Upper lobe of left lung (tissue), 4 donors: Measurements from ENCODE around the gene RNASE11.

Source experiments
- CTCF ChIP-seq, 6 experiments: fragments of 450-650 bp in 4 of 6; fragments of 200-600 bp in 2 of 6; sonication (generic) in 2 of 6; IDR thresholded peaks; one replicate each; pipeline ENCODE4 v1.5.1; 2016 to 2019; ENCODE audit warnings: antibody characterized with exemption in 6 of 6
- EP300 ChIP-seq, 4 donors: sonication (generic); formaldehyde crosslinking; IDR thresholded peaks; one replicate each; pipeline ENCODE4 v1.5.1; 2017; ENCODE audit warnings: antibody characterized with exemption in 4 of 4, control low read depth in 2 of 4
- POLR2A ChIP-seq, 4 donors: fragments of 450-650 bp; IDR thresholded peaks; one replicate each; pipeline ENCODE4 v1.5.1; 2016 to 2017; ENCODE audit warnings: antibody characterized with exemption in 4 of 4, mild to moderate bottlenecking in 2 of 4
- POLR2AphosphoS5 ChIP-seq, 2 donors: sonication (generic); formaldehyde crosslinking; IDR thresholded peaks; one replicate each; pipeline ENCODE4 v1.5.1; 2017; ENCODE audit warnings: antibody characterized with exemption in 2 of 2

DNA sequence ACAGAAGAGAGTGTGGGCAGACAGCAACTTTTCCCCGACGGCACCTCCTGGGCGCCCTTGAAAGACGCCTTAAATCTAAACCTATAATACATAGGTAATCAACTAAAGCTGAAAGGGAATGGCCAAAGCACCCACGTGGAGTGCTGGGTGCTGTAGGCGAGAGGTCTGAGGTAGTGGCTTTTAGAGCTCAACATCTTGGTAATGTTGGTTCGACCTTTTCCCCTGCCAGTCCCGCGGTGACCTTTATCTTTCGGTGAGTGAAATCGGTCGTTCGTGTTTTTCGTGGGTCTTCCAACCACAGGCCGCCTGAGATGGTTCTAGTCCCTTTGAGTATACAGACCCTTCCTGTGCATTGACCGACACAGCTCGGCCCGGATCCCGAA lies 44.6 kb upstream of the RNASE11 start:
- TF ChIP-seq POLR2AphosphoS5 (IDR thresholded peaks at IDR 0.05) (no peak), POLR2A (IDR thresholded peaks at IDR 0.05) (no peak), CTCF (IDR thresholded peaks at IDR 0.05) (no peak), EP300 (IDR thresholded peaks at IDR 0.05) (no peak)
